HEK293T (cell line): ENCODE measurements around the gene KLHL30.

Experiments
- BHLHE40 ChIP-seq: fragments of 450-650 bp; IDR thresholded peaks from 2 replicates; pipeline ENCODE4 v1.6.1; 2016; ENCODE audit warnings: mild to moderate bottlenecking, moderate library complexity, borderline replicate concordance
- ELF4 ChIP-seq: fragments of 450-650 bp; IDR thresholded peaks from 2 replicates; pipeline ENCODE4 v1.6.1; 2017; ENCODE audit warnings: antibody characterized with exemption
- FOXK2 ChIP-seq: fragments of 450-650 bp; IDR thresholded peaks from 2 replicates; pipeline ENCODE4 v1.6.1; 2016; ENCODE audit warnings: mild to moderate bottlenecking
- FOXM1 ChIP-seq: fragments of 450-650 bp; IDR thresholded peaks from 2 replicates; pipeline ENCODE4 v1.6.1; 2017; ENCODE audit warnings: mild to moderate bottlenecking, borderline replicate concordance
- HDGF ChIP-seq: fragments of 450-650 bp; IDR thresholded peaks from 2 replicates; pipeline ENCODE4 v1.6.1; 2017; ENCODE audit warnings: antibody characterized with exemption, borderline replicate concordance
- LEF1 ChIP-seq: fragments of 450-650 bp; IDR thresholded peaks from 2 replicates; pipeline ENCODE4 v1.6.1; 2017; ENCODE audit warnings: mild to moderate bottlenecking, borderline replicate concordance
- NFRKB ChIP-seq: fragments of 450-650 bp; IDR thresholded peaks from 2 replicates; pipeline ENCODE4 v1.6.1; 2016; ENCODE audit warnings: mild to moderate bottlenecking, moderate library complexity
- PKNOX1 ChIP-seq: fragments of 450-650 bp; IDR thresholded peaks from 2 replicates; pipeline ENCODE4 v1.6.1; 2016
- SP1 ChIP-seq: fragments of 450-650 bp; IDR thresholded peaks from 2 replicates; pipeline ENCODE4 v1.6.1; 2017
- SUZ12 ChIP-seq: fragments of 450-650 bp; IDR thresholded peaks from 2 replicates; pipeline ENCODE4 v1.6.1; 2016; ENCODE audit warnings: mild to moderate bottlenecking
- TARDBP ChIP-seq: fragments of 450-650 bp; IDR thresholded peaks from 2 replicates; pipeline ENCODE4 v1.6.1; 2016
- ZNF384 ChIP-seq: fragments of 450-650 bp; IDR thresholded peaks from 2 replicates; pipeline ENCODE4 v1.6.1; 2016

- TF ChIP-seq TARDBP (no peak), HDGF (no peak), PKNOX1 (no peak), FOXM1 (no peak), NFRKB (no peak), BHLHE40 (no peak), FOXK2 (no peak), SP1 (no peak), SUZ12 (no peak), ZNF384 (no peak), ELF4 (no peak), LEF1 (no peak)
These were observed 39.4 kb upstream of the KLHL30 start for GRCh38 chr2:238098901-238099713.
